OCI-LY1 (cell line): ENCODE measurements around the gene UNC13A.

Experiments
- H2AFZ ChIP-seq: fragments of 200-600 bp; sonication (generic), shearing (Covaris generic); 2 replicates; pipeline ENCODE4 v1.6.0; 2014; ENCODE audit warnings: antibody characterized with exemption, mild to moderate bottlenecking, low read length
- H3F3A ChIP-seq: fragments of 200-600 bp; sonication (generic), shearing (Covaris generic); 2 replicates; pipeline ENCODE4 v1.6.0; 2014; ENCODE audit warnings: mild to moderate bottlenecking, antibody characterized with exemption, low read length, moderate library complexity; ENCODE audit not compliant: insufficient read depth
- H3K27ac ChIP-seq: fragments of 200-600 bp; sonication (generic); 2 replicates; pipeline ENCODE4 v1.5.1; 2014; ENCODE audit warnings: low read length, mixed run types, mild to moderate bottlenecking, low read depth; ENCODE audit not compliant: poor library complexity, severe bottlenecking
- H3K27me3 ChIP-seq: fragments of 200-600 bp; sonication (generic); 2 replicates; pipeline ENCODE4 v1.6.0; 2014; ENCODE audit warnings: antibody characterized with exemption, mild to moderate bottlenecking, low read length, moderate library complexity; ENCODE audit not compliant: insufficient read depth
- H3K36me3 ChIP-seq: fragments of 200-600 bp; sonication (generic); 2 replicates; pipeline ENCODE4 v1.6.1; 2014; ENCODE audit warnings: mild to moderate bottlenecking, antibody characterized with exemption, low read length, moderate library complexity, mixed read lengths; ENCODE audit not compliant: insufficient read depth
- H3K4me1 ChIP-seq: fragments of 200-600 bp; sonication (generic); 2 replicates; pipeline ENCODE4 v1.5.1; 2014; ENCODE audit warnings: mild to moderate bottlenecking, low read length, moderate library complexity; ENCODE audit not compliant: insufficient read depth, severe bottlenecking
- H3K4me2 ChIP-seq: fragments of 200-600 bp; sonication (generic), shearing (Covaris generic); 2 replicates; pipeline ENCODE4 v1.6.1; 2014; ENCODE audit warnings: low read length
- H3K4me3 ChIP-seq: fragments of 200-600 bp; sonication (generic); 2 replicates; pipeline ENCODE4 v1.5.1; 2014; ENCODE audit warnings: low read length, low read depth, mild to moderate bottlenecking, mixed read lengths; ENCODE audit not compliant: poor library complexity, severe bottlenecking
- H3K79me2 ChIP-seq: fragments of 200-600 bp; shearing (Covaris generic); 2 replicates; pipeline ENCODE4 v1.6.1; 2016; ENCODE audit warnings: mixed run types, low read length, mixed read lengths; ENCODE audit not compliant: insufficient read depth
- H3K9ac ChIP-seq: fragments of 200-600 bp; sonication (generic), shearing (Covaris generic); 2 replicates; pipeline ENCODE4 v1.6.1; 2014; ENCODE audit warnings: mild to moderate bottlenecking, low read length, mixed read lengths
- H3K9me2 ChIP-seq: fragments of 200-600 bp; sonication (generic), shearing (Covaris generic); 2 replicates; pipeline ENCODE4 v1.6.1; 2014; ENCODE audit warnings: low read depth, mild to moderate bottlenecking, low read length, mixed read lengths
- H3K9me3 ChIP-seq: fragments of 200-600 bp; shearing (Covaris generic); 2 replicates; pipeline ENCODE4 v1.6.1; 2014; ENCODE audit warnings: low read length, mixed read lengths
- H4K20me1 ChIP-seq: fragments of 200-600 bp; sonication (generic), shearing (Covaris generic); 2 replicates; pipeline ENCODE4 v1.6.0; 2016; ENCODE audit warnings: mild to moderate bottlenecking, low read length; ENCODE audit not compliant: insufficient read depth
- CTCF ChIP-seq: fragments of 200-600 bp; sonication (generic), shearing (Covaris generic); IDR thresholded peaks from 2 replicates; pipeline ENCODE4 v1.5.1; 2017; ENCODE audit warnings: mild to moderate bottlenecking, antibody characterized with exemption, low read length, moderate library complexity, mixed read lengths
- EZH2 ChIP-seq: fragments of 200-600 bp; sonication (generic), shearing (Covaris generic); IDR thresholded peaks from 2 replicates; pipeline ENCODE4 v1.8.0; 2017; ENCODE audit warnings: borderline replicate concordance, mixed run types, mild to moderate bottlenecking, antibody characterized with exemption, low read length, moderate library complexity, mixed read lengths

UNC13A gene

GRCh38 chr19:17726964-17727773, 39.0 kb upstream of the UNC13A start:
- no peak overlapping the region for H2AFZ ChIP-seq
- H3K27me3 ChIP-seq: no peaks in the 10 kb centered on the region
- no peaks in the 10 kb centered on the region for H3F3A ChIP-seq
- H3K4me3 ChIP-seq: no peak overlapping the region
- H3K4me1 ChIP-seq: no peaks in the 10 kb centered on the region
- peaks cover 5% of the 10 kb centered on the region; the same call in 1 of the 2 replicates for H3K79me2 ChIP-seq
- H4K20me1 ChIP-seq: no peaks in the 10 kb centered on the region
- 0 out of 2 replicates have a peak, but pooled peaks cover 4% of the 10 kb centered on the region for H3K9me3 ChIP-seq
- no peak overlapping the region for H3K4me2 ChIP-seq
- H3K36me3 ChIP-seq: peaks cover 77% of the 10 kb centered on the region
- H3K27ac ChIP-seq: no peak overlapping the region
- H3K9me2 ChIP-seq: no peaks in the 10 kb centered on the region
- no peak for TF ChIP-seq CTCF
- TF ChIP-seq EZH2: no peak
- no peak overlapping the region for H3K9ac ChIP-seq

- Histone ChIP-seq H2AFZ (no peak overlapping the region), H3K9ac (no peak overlapping the region), H3K4me1 (peaks cover under 1% of the 10 kb centered on the region), H3K9me3 (0 out of 2 replicates have a peak, but pooled peaks cover 3% of the 10 kb centered on the region), H3K4me3 (no peak overlapping the region), H4K20me1 (no peaks in the 10 kb centered on the region), H3F3A (no peaks in the 10 kb centered on the region), H3K9me2 (no peaks in the 10 kb centered on the region), H3K27ac (no peak overlapping the region), H3K36me3 (peaks cover 68% of the 10 kb centered on the region), H3K79me2 (peaks cover 2% of the 10 kb centered on the region; the same call in 1 of the 2 replicates), H3K27me3 (no peaks in the 10 kb centered on the region), H3K4me2 (no peak overlapping the region)
- TF ChIP-seq EZH2 (no peak), CTCF (no peak)
Observed at GRCh38 chr19:17726136-17726741, 38.1 kb upstream of the UNC13A start.

- Histone ChIP-seq H3K4me1 (peaks cover 7% of the 10 kb centered on the region), H3K9me3 (no peaks in the 10 kb centered on the region), H3K4me3 (no peak overlapping the region), H3K79me2 (no peaks in the 10 kb centered on the region), H3K9me2 (no peaks in the 10 kb centered on the region), H3K36me3 (peaks cover 61% of the 10 kb centered on the region), H4K20me1 (no peaks in the 10 kb centered on the region), H3K4me2 (no peak overlapping the region), H3K27ac (no peak overlapping the region), H3K27me3 (no peaks in the 10 kb centered on the region), H3K9ac (no peak overlapping the region), H2AFZ (no peak overlapping the region), H3F3A (no peaks in the 10 kb centered on the region)
- no peak for TF ChIP-seq EZH2
- peak; percentile 82 for TF ChIP-seq CTCF
Observed at GRCh38 chr19:17725422-17726078, 37.4 kb upstream of the UNC13A start.
